HepG2 (cell line): ENCODE results near the gene LOX.

Experiments
- RXRA ChIP-seq: sonication (generic); formaldehyde crosslinking; IDR thresholded peaks from 2 replicates; pipeline ENCODE4 v1.5.1; 2020; ENCODE audit warnings: missing genetic modification reagents
- ZFP36 ChIP-seq: fragments of 150-350 bp; IDR thresholded peaks from 2 replicates; pipeline ENCODE4 v1.6.1; 2018; ENCODE audit warnings: borderline replicate concordance, low read length, low read depth; ENCODE audit not compliant: partially characterized antibody
- ZNF17 ChIP-seq: sonication (generic); formaldehyde crosslinking; IDR thresholded peaks from 2 replicates; pipeline ENCODE4 v1.5.0; 2020; ENCODE audit warnings: mild to moderate bottlenecking, missing genetic modification reagents

- TF ChIP-seq ZNF17 (CRISPR knock-in tag) (no peak), ZFP36 (peak; percentile 48), RXRA (CRISPR knock-in tag) (no peak)
These were observed 32.9 kb upstream of the LOX start for GRCh38 chr5:122110987-122111386.
